GM12878 (cell line): ENCODE results near the gene EDNRA. TPM values are rescaled to one million over a fixed set of nuclear protein-coding genes. Genes with fewer than 3 reads are reported as not detected.

ENCODE experiments used
- ATAC-seq: fragments of 200-7000 bp; cut with Tn5 transposase; 3 replicates; pipeline ENCODE4 v1.9.1; 2020; ENCODE audit warnings: mild to moderate bottlenecking, moderate library complexity
- BruUV-seq: library from RNA; stranded (reverse); fragments of 400-500 nt; replicated peaks from 2 replicates; lab custom pipeline; 2021; lab: Mats Ljungman, UMichigan
- CTCF ChIA-PET: fragments of 300-600 bp; sonication (Branson Sonifier 250); formaldehyde crosslinking; extraction: SDS; loops from one replicate; lab custom pipeline; 2021; ENCODE audit warnings: inconsistent platforms; lab: Yijun Ruan, JAX
- POLR2A ChIA-PET: fragments of 350-600 bp; formaldehyde crosslinking; extraction: SDS; loops from one replicate; lab custom pipeline; 2021; ENCODE audit warnings: inconsistent platforms; lab: Charles Lee
- RAD21 ChIA-PET: fragments of 300-600 bp; sonication (Branson Sonifier 250); formaldehyde crosslinking; loops from one replicate; lab custom pipeline; 2023; ENCODE audit warnings: antibody characterized with exemption; ENCODE audit not compliant: unreplicated experiment; lab: Charles Lee
- SMC1A ChIA-PET: fragments of 300-600 bp; sonication (Branson Sonifier 250); formaldehyde crosslinking; loops from one replicate; lab custom pipeline; 2023; ENCODE audit not compliant: unreplicated experiment, uncharacterized antibody; lab: Charles Lee
- DNase-seq: peaks from one replicate; pipeline ENCODE4 v3.0.0-alpha.2; 2011; ENCODE audit warnings: low read depth, low spot score
- FAIRE-seq: peaks from 3 replicates; lab custom pipeline; 2011; peaks lifted over from hg19 to GRCh38; lab: Jason Lieb, UNC
- H2AFZ ChIP-seq: 2 replicates; pipeline ENCODE4 v1.6.0; 2011; ENCODE audit warnings: low read depth, low read length, control low read depth; ENCODE audit not compliant: control insufficient read depth
- H3K27ac ChIP-seq: 2 replicates; pipeline ENCODE4 v1.5.1; 2011; ENCODE audit warnings: control low read depth; ENCODE audit not compliant: control insufficient read depth, insufficient read depth
- H3K27me3 ChIP-seq, 2 experiments: replicated peaks in 1 of 2; 2 replicates each; pipeline versions ENCODE4 v1.6.0 to v1.6.1; 2011; ENCODE audit warnings: low read length in 1 of 2; ENCODE audit not compliant: control insufficient read depth in 2 of 2, insufficient read depth in 2 of 2
- H3K36me3 ChIP-seq, 2 experiments: 2 replicates each; pipeline ENCODE4 v1.5.1; 2011; ENCODE audit warnings: low read length in 1 of 2; ENCODE audit not compliant: control insufficient read depth in 2 of 2, insufficient read depth in 2 of 2
- H3K4me1 ChIP-seq: 2 replicates; pipeline ENCODE4 v1.6.1; 2011; ENCODE audit warnings: mild to moderate bottlenecking, low read length, moderate library complexity, mixed read lengths; ENCODE audit not compliant: control insufficient read depth, insufficient read depth
- H3K4me2 ChIP-seq: 2 replicates; pipeline ENCODE4 v1.6.0; 2011; ENCODE audit warnings: control low read depth; ENCODE audit not compliant: control insufficient read depth, insufficient read depth
- H3K4me3 ChIP-seq: fragments of 200-600 bp; sonication (generic); 2 replicates; pipeline ENCODE4 v1.5.1; 2016
- H3K79me2 ChIP-seq: 2 replicates; pipeline ENCODE4 v1.6.0; 2011; ENCODE audit warnings: low read length; ENCODE audit not compliant: control insufficient read depth, insufficient read depth
- H3K9ac ChIP-seq: 2 replicates; pipeline ENCODE4 v1.8.0; 2011; ENCODE audit warnings: low read length, control low read depth, mixed read lengths; ENCODE audit not compliant: control insufficient read depth, insufficient read depth
- H3K9me3 ChIP-seq: replicated peaks from 3 replicates; pipeline ENCODE4 v1.5.1; 2011; ENCODE audit warnings: mild to moderate bottlenecking, low read length; ENCODE audit not compliant: control insufficient read depth, insufficient read depth
- H4K20me1 ChIP-seq: 2 replicates; pipeline ENCODE4 v1.6.0; 2011; ENCODE audit not compliant: control insufficient read depth, insufficient read depth
- BCLAF1 ChIP-seq: fragments of 450-650 bp; IDR thresholded peaks from 2 replicates; pipeline ENCODE4 v1.6.1; 2017; ENCODE audit warnings: antibody characterized with exemption, mild to moderate bottlenecking, moderate library complexity
- CBFB ChIP-seq: IDR thresholded peaks from 2 replicates; pipeline ENCODE4 v1.6.1; 2016; ENCODE audit warnings: antibody characterized with exemption, low read depth
- CBX5 ChIP-seq: sonication (generic); IDR thresholded peaks from 2 replicates; pipeline ENCODE4 v1.6.1; 2016; ENCODE audit warnings: low read depth, moderate library complexity, mild to moderate bottlenecking, inconsistent platforms
- E4F1 ChIP-seq: fragments of 450-650 bp; IDR thresholded peaks from 2 replicates; pipeline ENCODE4 v1.6.1; 2018; ENCODE audit warnings: borderline replicate concordance, mild to moderate bottlenecking; ENCODE audit not compliant: partially characterized antibody
- FOXK2 ChIP-seq: fragments of 450-650 bp; IDR thresholded peaks from 2 replicates; pipeline ENCODE4 v1.6.1; 2017; ENCODE audit warnings: mild to moderate bottlenecking, moderate library complexity
- HDGF ChIP-seq: fragments of 450-650 bp; IDR thresholded peaks from 2 replicates; pipeline ENCODE4 v1.6.1; 2016; ENCODE audit warnings: antibody characterized with exemption
- IKZF2 ChIP-seq, 2 experiments: fragments of 450-650 bp; IDR thresholded peaks; 2 replicates each; pipeline ENCODE4 v1.6.1; 2017; ENCODE audit warnings: mild to moderate bottlenecking in 2 of 2, moderate library complexity in 2 of 2
- IRF3 ChIP-seq: fragments of 450-650 bp; IDR thresholded peaks from 2 replicates; pipeline ENCODE4 v1.6.1; 2014; ENCODE audit warnings: mild to moderate bottlenecking
- JUNB ChIP-seq: IDR thresholded peaks from 2 replicates; pipeline ENCODE4 v1.6.1; 2016; ENCODE audit warnings: antibody characterized with exemption, mild to moderate bottlenecking
- KAT2A ChIP-seq: conservative IDR thresholded peaks from 2 replicates; pipeline ENCODE4 v1.6.1; 2011; ENCODE audit warnings: low read depth, low read length; ENCODE audit not compliant: control insufficient read depth
- NR2C2 ChIP-seq: IDR thresholded peaks from 2 replicates; pipeline ENCODE4 v1.6.1; 2011; ENCODE audit warnings: borderline replicate concordance, low read depth; ENCODE audit not compliant: control insufficient read depth, insufficient read length
- PBX3 ChIP-seq: IDR thresholded peaks from 2 replicates; pipeline ENCODE4 v1.6.1; 2011; ENCODE audit warnings: mild to moderate bottlenecking, low read depth, low read length, moderate library complexity; ENCODE audit not compliant: insufficient replicate concordance
- POLR2A ChIP-seq: IDR thresholded peaks from 2 replicates; pipeline ENCODE4 v1.6.1; 2011; ENCODE audit warnings: low read depth, mild to moderate bottlenecking, low read length
- RBBP5 ChIP-seq: fragments of 200-600 bp; sonication (generic); conservative IDR thresholded peaks from 2 replicates; pipeline ENCODE4 v1.6.1; 2016
- RUNX3 ChIP-seq: IDR thresholded peaks from 2 replicates; pipeline ENCODE4 v1.6.1; 2012; ENCODE audit warnings: low read length, inconsistent platforms
- SMARCA5 ChIP-seq: fragments of 450-650 bp; IDR thresholded peaks from 2 replicates; pipeline ENCODE4 v1.6.1; 2017; ENCODE audit warnings: mild to moderate bottlenecking
- SP1 ChIP-seq: IDR thresholded peaks from one replicate; pipeline ENCODE4 v1.6.1; 2011; ENCODE audit warnings: low read depth, low read length
- SUPT20H ChIP-seq: IDR thresholded peaks from 2 replicates; pipeline ENCODE4 v1.6.1; 2011; ENCODE audit warnings: low read depth, mild to moderate bottlenecking, low read length, moderate library complexity, borderline replicate concordance; ENCODE audit not compliant: control insufficient read depth
- SUZ12 ChIP-seq: fragments of 200-600 bp; sonication (generic); IDR thresholded peaks from one replicate; pipeline ENCODE4 v1.6.1; 2018; ENCODE audit warnings: antibody characterized with exemption, mild to moderate bottlenecking; ENCODE audit not compliant: unreplicated experiment
- WRNIP1 ChIP-seq: IDR thresholded peaks from 2 replicates; pipeline ENCODE4 v1.6.1; 2011; ENCODE audit warnings: low read depth, low read length, improper control_type of control experiment, borderline replicate concordance
- in situ Hi-C: fragments of 300-500 bp; cut with MboI; formaldehyde crosslinking; loops from 9 replicates; pipeline ENCODE4 v1.14.3; 2018; ENCODE audit warnings: mixed read lengths
- intact Hi-C: fragments of 100-400 bp; cut with micrococcal nuclease; formaldehyde crosslinking; loops from one replicate; pipeline ENCODE4 v1.14.2; 2022; ENCODE audit not compliant: unreplicated experiment
- polyA plus RNA-seq, 11 experiments: library from polyadenylated mRNA; depleted of rRNA in 4 of 11; unstranded in 6 of 11; stranded (reverse) in 5 of 11; fragments of >200 nt; fragmentation: Nextera tagmentation in 4 of 11; fragmentation: Illumina TruSeq in 1 of 11; extraction: Ambion mirVana in 4 of 11; extraction: Trizol in 1 of 11; gene quantifications; 1 replicate in 1 of 11; 2 replicates in 10 of 11; pipeline versions ENCODE4 v1.2.1 to v1.2.3, GENCODE V29; 2011 to 2016; ENCODE audit warnings: inconsistent platforms in 2 of 11, missing spikeins in 2 of 11, low read depth in 1 of 11
- total RNA-seq, 4 experiments: library from RNA; depleted of rRNA in 3 of 4; stranded (reverse); fragments of >200 nt in 3 of 4; fragmentation: Illumina TruSeq in 1 of 4; extraction: Trizol in 1 of 4; gene quantifications; 2 replicates each; pipeline versions ENCODE4 v1.2.1 to v1.2.3, GENCODE V29; 2013 to 2021

Gene EDNRA
- total and polyA plus RNA-seq, 10 of the 15 experiments (the other 5 are each of a cell fraction or from before 2014, with no cell fraction given) = 0.01 to 0.32 (median 0.13) TPM

- H3K27me3 ChIP-seq = no peaks in the 10 kb centered on the region; a peak in 1 of 4 replicates
- FAIRE-seq (no peak), DNase-seq (no peak), ATAC-seq (no peak)
- H3K9ac ChIP-seq = no peak overlapping the region
- ChIA-PET SMC1A (no interaction called here), POLR2A (no interaction called here), CTCF (no interaction called here), RAD21 (no interaction called here)
- no peak overlapping the region for H3K4me3 ChIP-seq
- no peaks in the 10 kb centered on the region for H3K9me3 ChIP-seq
- no peaks in the 10 kb centered on the region for H3K79me2 ChIP-seq
- H3K36me3 ChIP-seq = no peaks in the 10 kb centered on the region
- H4K20me1 ChIP-seq = no peaks in the 10 kb centered on the region
- no peak overlapping the region for H2AFZ ChIP-seq
- no TSS peak for BruUV-seq
- in situ Hi-C loops (no loop called here), intact Hi-C loops (no loop called here)
- no peak overlapping the region for H3K4me2 ChIP-seq
- TF ChIP-seq SUZ12 = no peak
- no peak for TF ChIP-seq BCLAF1
- no peak for TF ChIP-seq HDGF
- no peak for TF ChIP-seq IRF3
- no peak for TF ChIP-seq IKZF2 (IDR thresholded peaks at IDR 0.05)
- TF ChIP-seq SP1 = no peak
- no peak for TF ChIP-seq POLR2A
- TF ChIP-seq RUNX3 = no peak
- no peak for TF ChIP-seq WRNIP1
- no peak for TF ChIP-seq NR2C2
- TF ChIP-seq CBX5 = no peak
- no peak for TF ChIP-seq JUNB
- TF ChIP-seq SMARCA5 = no peak
- no peak for TF ChIP-seq E4F1
- no peak for TF ChIP-seq KAT2A
- no peak for TF ChIP-seq RBBP5
- no peak for TF ChIP-seq CBFB
- no peak for TF ChIP-seq FOXK2
- no peak for TF ChIP-seq PBX3
- TF ChIP-seq SUPT20H = no peak
- no peak overlapping the region for H3K27ac ChIP-seq
- no peaks in the 10 kb centered on the region for H3K4me1 ChIP-seq
Measured at GRCh38 chr4:147487616-147488015, 6.7 kb downstream of the EDNRA start.
